Liver (tissue), 9 donors: ENCODE results near the gene CETN3. TPM values are rescaled to one million over a fixed set of nuclear protein-coding genes. Genes with fewer than 3 reads are reported as not detected.

Source experiments
- DNase-seq: peaks from one replicate; pipeline ENCODE4 v3.0.0-alpha.2; 2017; ENCODE audit warnings: low spot score
- H3K27ac ChIP-seq, 2 donors: one replicate each; pipeline ENCODE4 v1.7.0; 2013; ENCODE audit warnings: inconsistent platforms in 2 of 2, low read length in 2 of 2, control low read depth in 1 of 2, low read depth in 1 of 2, mild to moderate bottlenecking in 1 of 2
- H3K27me3 ChIP-seq, 4 donors: one replicate each; pipeline versions ENCODE4 v1.6.1 to v1.7.0; 2013; ENCODE audit warnings: low read length in 3 of 4, inconsistent platforms in 1 of 4, mild to moderate bottlenecking in 1 of 4, moderate library complexity in 1 of 4; ENCODE audit not compliant: control insufficient read depth in 4 of 4, insufficient read depth in 4 of 4
- H3K36me3 ChIP-seq, 4 donors: one replicate each; pipeline versions ENCODE4 v1.6.1 to v1.7.0; 2013; ENCODE audit warnings: low read length in 3 of 4, mild to moderate bottlenecking in 3 of 4, low read depth in 1 of 4, moderate library complexity in 1 of 4; ENCODE audit not compliant: control insufficient read depth in 4 of 4, insufficient read depth in 3 of 4
- H3K4me1 ChIP-seq, 4 donors: one replicate each; pipeline versions ENCODE4 v1.6.1 to v1.7.0; 2013; ENCODE audit warnings: low read length in 3 of 4, mild to moderate bottlenecking in 3 of 4, moderate library complexity in 1 of 4; ENCODE audit not compliant: control insufficient read depth in 4 of 4, insufficient read depth in 4 of 4
- H3K4me3 ChIP-seq, 3 donors: one replicate each; pipeline versions ENCODE4 v1.6.1 to v1.7.0; 2013; ENCODE audit warnings: low read length in 3 of 3, control low read depth in 1 of 3, low read depth in 1 of 3, mild to moderate bottlenecking in 1 of 3
- H3K9ac ChIP-seq, 2 donors: one replicate each; pipeline ENCODE4 v1.7.0; 2013; ENCODE audit warnings: low read length in 2 of 2, mild to moderate bottlenecking in 2 of 2, moderate library complexity in 2 of 2, control low read depth in 1 of 2, low read depth in 1 of 2
- H3K9me3 ChIP-seq, 4 donors: one replicate each; pipeline versions ENCODE4 v1.6.1 to v1.7.0; 2013; ENCODE audit warnings: low read length in 3 of 4; ENCODE audit not compliant: control insufficient read depth in 4 of 4
- ATF3 ChIP-seq: IDR thresholded peaks from 2 replicates; pipeline ENCODE4 v1.6.1; 2016; ENCODE audit warnings: antibody characterized with exemption
- CTCF ChIP-seq: fragments of 150-350 bp; IDR thresholded peaks from 2 replicates; pipeline ENCODE4 v1.5.1; 2017; ENCODE audit warnings: improper control_type of control experiment, low read depth, low read length; ENCODE audit not compliant: missing input control
- EGR1 ChIP-seq, 2 donors: IDR thresholded peaks; 2 replicates each; pipeline ENCODE4 v1.6.1; 2016 to 2018; ENCODE audit warnings: antibody characterized with exemption in 2 of 2, low read depth in 2 of 2
- FOXA2 ChIP-seq: IDR thresholded peaks from 2 replicates; pipeline ENCODE4 v1.6.1; 2016; ENCODE audit warnings: antibody characterized with exemption
- GABPA ChIP-seq, 2 donors: IDR thresholded peaks in 1 of 2; conservative IDR thresholded peaks in 1 of 2; 2 replicates each; pipeline ENCODE4 v1.6.1; 2016; ENCODE audit warnings: antibody characterized with exemption in 2 of 2, mild to moderate bottlenecking in 1 of 2, moderate library complexity in 1 of 2
- HNF4A ChIP-seq, 2 donors: conservative IDR thresholded peaks; 2 replicates each; pipeline ENCODE4 v1.6.1; 2016; ENCODE audit warnings: antibody characterized with exemption in 2 of 2, mild to moderate bottlenecking in 2 of 2
- HNF4G ChIP-seq: IDR thresholded peaks from 2 replicates; pipeline ENCODE4 v1.6.1; 2016; ENCODE audit warnings: antibody characterized with exemption
- JUND ChIP-seq, 2 donors: IDR thresholded peaks; 2 replicates each; pipeline ENCODE4 v1.6.1; 2016; ENCODE audit warnings: antibody characterized with exemption in 2 of 2
- MAX ChIP-seq: IDR thresholded peaks from 2 replicates; pipeline ENCODE4 v1.6.1; 2016; ENCODE audit warnings: antibody characterized with exemption
- NR2F2 ChIP-seq: IDR thresholded peaks from 2 replicates; pipeline ENCODE4 v1.6.1; 2016; ENCODE audit warnings: antibody characterized with exemption
- RAD21 ChIP-seq, 2 donors: IDR thresholded peaks; 2 replicates each; pipeline ENCODE4 v1.6.1; 2016; ENCODE audit warnings: antibody characterized with exemption in 2 of 2, mild to moderate bottlenecking in 2 of 2
- REST ChIP-seq: IDR thresholded peaks from 2 replicates; pipeline ENCODE4 v1.6.1; 2016; ENCODE audit warnings: antibody characterized with exemption, mild to moderate bottlenecking
- RXRA ChIP-seq, 2 donors: IDR thresholded peaks; 2 replicates each; pipeline ENCODE4 v1.6.1; 2017 to 2018; ENCODE audit warnings: antibody characterized with exemption in 2 of 2, mild to moderate bottlenecking in 1 of 2
- SP1 ChIP-seq: IDR thresholded peaks from 2 replicates; pipeline ENCODE4 v1.6.1; 2018; ENCODE audit warnings: antibody characterized with exemption, mild to moderate bottlenecking
- TAF1 ChIP-seq: conservative IDR thresholded peaks from 2 replicates; pipeline ENCODE4 v1.6.1; 2016; ENCODE audit warnings: antibody characterized with exemption, mild to moderate bottlenecking
- YY1 ChIP-seq: IDR thresholded peaks from 2 replicates; pipeline ENCODE4 v1.6.1; 2016; ENCODE audit warnings: antibody characterized with exemption, mild to moderate bottlenecking
- ZBTB33 ChIP-seq: IDR thresholded peaks from 2 replicates; pipeline ENCODE4 v1.6.1; 2016; ENCODE audit warnings: antibody characterized with exemption
- WGBS: extraction: QIAGEN DNeasy Blood & Tissue Kit; methylation state at CpG from one replicate; pipeline ENCODE4 v1.1.7; 2013; 5-methylcytosine and 5-hydroxymethylcytosine counted together
- polyA plus RNA-seq, 2 donors: library from polyadenylated mRNA; stranded (reverse) in 1 of 2; unstranded in 1 of 2; fragments of 200-250 nt in 1 of 2; fragments of >200 nt in 1 of 2; fragmentation: Nextera tagmentation in 1 of 2; extraction: Ambion mirVana in 1 of 2; gene quantifications; one replicate each; pipeline versions ENCODE4 v1.2.1 to v1.2.3, GENCODE V29; 2013 to 2015
- total RNA-seq, 2 donors: library from RNA; depleted of rRNA; stranded (reverse); fragments of >200 nt; gene quantifications; one replicate each; pipeline ENCODE4 v1.2.3, GENCODE V29; 2014
- donor health status: healthy.
- donor health status: healthy.
- donor health status: healthy.
- donor health status: healthy.
- donor health status: healthy.

Gene CETN3
- total and polyA plus RNA-seq, 4 donors: 2.8 to 9.4 (median 6.9) TPM

GRCh38 chr5:90383903-90384302, 25.7 kb downstream of the CETN3 start:
- H3K9me3 ChIP-seq: no peaks in the 10 kb centered on the region

More at GRCh38 chr5:90383903-90384302, 25.7 kb downstream of the CETN3 start:
- no peak overlapping the region for H3K4me3 ChIP-seq
- TF ChIP-seq HNF4A (conservative IDR thresholded peaks at IDR 0.05): no peak
- no peak for TF ChIP-seq YY1
- TF ChIP-seq CTCF: no peak
- TF ChIP-seq RXRA (IDR thresholded peaks at IDR 0.05): no peak
- no peak for TF ChIP-seq MAX
- no peak for TF ChIP-seq REST
- TF ChIP-seq FOXA2: no peak
- TF ChIP-seq ATF3: no peak
- TF ChIP-seq EGR1 (IDR thresholded peaks at IDR 0.05; ENCODE audit: low read depth in 2 of 2): no peak
- TF ChIP-seq GABPA (IDR thresholded peaks at IDR 0.05 in 1 of 2, conservative IDR thresholded peaks at IDR 0.05 in 1 of 2): no peak
- TF ChIP-seq JUND (IDR thresholded peaks at IDR 0.05): no peak
- TF ChIP-seq NR2F2: no peak
- TF ChIP-seq RAD21 (IDR thresholded peaks at IDR 0.05): no peak
- TF ChIP-seq SP1: no peak
- no peak for TF ChIP-seq TAF1
- TF ChIP-seq HNF4G: no peak
- TF ChIP-seq ZBTB33: no peak
- no peak for DNase-seq
- no peaks in the 10 kb centered on the region for H3K27me3 ChIP-seq
- no peak overlapping the region for H3K9ac ChIP-seq
- H3K36me3 ChIP-seq: no peaks in the 10 kb centered on the region
- peaks cover 2 to 5% (median 4%) of the 10 kb centered on the region in 4 donors for H3K4me1 ChIP-seq
- no peak overlapping the region for H3K27ac ChIP-seq
- 95% methylated on average over 2 of the region's 2 CpGs for WGBS
